HG03342 (cell line): ENCODE results near the gene SREK1IP1.

ENCODE experiments used
- ATAC-seq: cut with Tn5 transposase; IDR thresholded peaks from one replicate; pipeline ENCODE4 v1.9.1; 2021; ENCODE audit warnings: mild to moderate bottlenecking, moderate library complexity; ENCODE audit not compliant: unreplicated experiment

Gene SREK1IP1

DNA sequence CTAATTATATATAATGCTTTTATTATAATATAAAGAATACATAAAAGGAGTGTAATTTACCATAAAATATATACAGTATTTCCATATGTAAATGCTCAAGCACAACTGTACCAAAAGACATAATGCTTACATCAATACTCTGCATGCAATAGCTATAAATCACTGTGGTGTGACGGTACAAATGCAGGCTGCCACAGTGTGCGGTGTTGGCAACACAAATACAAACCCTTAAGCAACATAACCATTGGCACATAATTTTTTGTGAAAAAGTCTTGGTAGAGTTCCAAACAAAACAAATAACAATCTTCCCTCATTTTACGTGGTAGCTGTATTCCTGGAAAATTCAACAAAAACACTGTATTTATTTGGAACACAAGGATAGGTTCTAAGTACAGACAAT lies 80.1 kb downstream of the SREK1IP1 start:
- ATAC-seq: no peak

GRCh38 chr5:64685866-64686265 lies 82.6 kb downstream of the SREK1IP1 start:
- ATAC-seq: no peak

DNA sequence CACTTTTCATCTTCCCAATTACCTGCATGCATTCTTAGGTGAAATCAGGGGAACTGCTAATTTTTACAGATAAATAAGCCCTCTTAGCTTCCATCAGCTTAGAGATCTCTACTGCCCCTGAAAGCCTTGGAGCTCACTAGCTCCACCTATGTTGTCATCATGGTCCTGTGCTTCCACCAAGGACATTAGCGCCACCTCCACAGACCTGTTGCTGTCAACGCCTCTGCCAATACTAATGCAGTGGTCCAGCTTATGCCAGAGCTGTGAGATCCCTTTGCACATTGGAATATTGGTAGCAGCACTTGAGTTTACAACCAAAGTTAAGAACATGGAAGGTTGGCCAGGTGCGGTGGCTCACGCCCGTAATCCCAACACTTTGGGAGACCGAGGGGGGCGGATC lies 85.9 kb downstream of the SREK1IP1 start:
- no peak for ATAC-seq

- no peak for ATAC-seq
Observed at GRCh38 chr5:64680289-64680688, 88.2 kb downstream of the SREK1IP1 start.

- ATAC-seq: no peak
Observed at GRCh38 chr5:64678374-64678773, 90.1 kb downstream of the SREK1IP1 start.

DNA sequence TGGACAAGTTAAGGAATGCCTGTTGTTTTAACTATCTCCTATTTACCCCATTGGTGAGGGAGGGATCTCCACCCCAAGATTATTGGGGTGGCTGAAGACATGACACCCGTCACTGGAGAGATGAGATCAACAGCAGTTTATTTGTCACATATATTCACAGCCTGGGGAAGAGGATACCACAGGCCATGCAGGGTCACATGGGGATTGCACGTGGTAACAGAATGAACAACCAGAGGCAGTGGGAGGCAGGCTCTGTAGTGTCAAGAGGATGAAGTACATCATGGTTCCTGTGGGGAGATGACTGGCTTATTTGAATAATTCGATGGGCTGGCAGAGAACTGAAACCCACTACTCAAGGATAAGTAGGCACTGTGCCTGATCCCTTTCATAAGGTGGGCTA lies 96.8 kb downstream of the SREK1IP1 start:
- no peak for ATAC-seq

GRCh38 chr5:64670277-64670676 lies 98.2 kb downstream of the SREK1IP1 start:
- no peak for ATAC-seq
